ENCODE data around the gene WSCD1.

GRCh38 chr17:6134721-6135120 is 64.5 kb downstream of the WSCD1 start:
- TF ChIP-seq CTCF (IDR thresholded peaks at IDR 0.05): no peak
- no peak for TF ChIP-seq POLR2A (IDR thresholded peaks at IDR 0.05)
